GM19324 (cell line): ENCODE data around the gene SLK.

ENCODE experiments used
- ATAC-seq: cut with Tn5 transposase; IDR thresholded peaks from one replicate; pipeline ENCODE4 v1.9.1; 2021; ENCODE audit warnings: mild to moderate bottlenecking, moderate library complexity; ENCODE audit not compliant: unreplicated experiment, low FRiP score

SLK gene

GRCh38 chr10:103966671-103967447 lies at the start of gene SLK:
Gene SLK, plus strand, starts transcription at chr10:103967140. Its CDS starts 606 bp downstream, at chr10:103967746.
- peak; percentile 86 for ATAC-seq

GRCh38 chr10:103917302-103918052 lies 49.5 kb upstream of the SLK start:
- peak; percentile 3 for ATAC-seq

GRCh38 chr10:103918053-103918846 lies 48.7 kb upstream of the SLK start, which contains the start of gene STN1:
Gene STN1, minus strand, starts transcription at chr10:103918184. Its CDS starts 590 bp downstream, at chr10:103917594.
- peak; percentile 96 for ATAC-seq

- no peak for ATAC-seq
Observed at GRCh38 chr10:103919648-103920025, 47.3 kb upstream of the SLK start.

GRCh38 chr10:103921248-103921647 lies 45.7 kb upstream of the SLK start:
- ATAC-seq, result no peak

GRCh38 chr10:103921750-103922195 lies 45.2 kb upstream of the SLK start:
- no peak for ATAC-seq

GRCh38 chr10:103922659-103923058 lies 44.3 kb upstream of the SLK start:
- ATAC-seq, result no peak

GRCh38 chr10:103923502-103923901 lies 43.4 kb upstream of the SLK start:
- no peak for ATAC-seq

- ATAC-seq, result no peak
Observed at GRCh38 chr10:103925591-103925990, 41.3 kb upstream of the SLK start.

GRCh38 chr10:103926722-103927319 lies 40.1 kb upstream of the SLK start:
- no peak for ATAC-seq

GRCh38 chr10:103928784-103929183 lies 38.2 kb upstream of the SLK start:
- ATAC-seq, result no peak

GRCh38 chr10:103929381-103929921 lies 37.5 kb upstream of the SLK start:
- ATAC-seq, result no peak

- ATAC-seq, result no peak
Observed at GRCh38 chr10:103930449-103930848, 36.5 kb upstream of the SLK start.

- ATAC-seq, result no peak
Observed at GRCh38 chr10:103930881-103931280, 36.1 kb upstream of the SLK start.

GRCh38 chr10:103931603-103932002 lies 35.3 kb upstream of the SLK start:
- no peak for ATAC-seq

GRCh38 chr10:103932271-103932670 lies 34.7 kb upstream of the SLK start:
- no peak for ATAC-seq

GRCh38 chr10:103932971-103933370 lies 34.0 kb upstream of the SLK start:
- ATAC-seq, result no peak

GRCh38 chr10:103933557-103934121 lies 33.3 kb upstream of the SLK start:
- ATAC-seq, result no peak

GRCh38 chr10:103934308-103934707 lies 32.6 kb upstream of the SLK start:
- no peak for ATAC-seq

- no peak for ATAC-seq
Observed at GRCh38 chr10:103936022-103936421, 30.9 kb upstream of the SLK start.
